ENCODE measurements around the gene HOXC12. TPM values are rescaled to one million over a fixed set of nuclear protein-coding genes. Genes with fewer than 3 reads are reported as not detected.

HOXC12 gene
- total RNA-seq, 1 donor from 2014 or later = not detected

GRCh38 chr12:53958128-53958527 is 3.4 kb downstream of the HOXC12 start:
- Histone ChIP-seq H3K27ac (no peak overlapping the region), H3K27me3 (peaks cover 100% of the 10 kb centered on the region), H3K4me3 (no peak overlapping the region), H3K4me1 (no peaks in the 10 kb centered on the region), H3K36me3 (no peaks in the 10 kb centered on the region), H3K9me3 (no peaks in the 10 kb centered on the region)
- DNase-seq (no peak), ATAC-seq (no peak)
- intact Hi-C loops (cut with DNase I) = no loop called here
- no peak for TF ChIP-seq CTCF (IDR thresholded peaks at IDR 0.05)

- DNase-seq = no peak
- no peaks in the 10 kb centered on the region for H3K9me3 ChIP-seq
- no peak overlapping the region for H3K4me3 ChIP-seq
- no peaks in the 10 kb centered on the region for H3K4me1 ChIP-seq
- H3K27ac ChIP-seq = no peak overlapping the region
- H3K36me3 ChIP-seq = no peaks in the 10 kb centered on the region
- intact Hi-C loops (cut with DNase I) = no loop called here
- ATAC-seq = no peak
- TF ChIP-seq CTCF (IDR thresholded peaks at IDR 0.05) = no peak
- peaks cover 100% of the 10 kb centered on the region for H3K27me3 ChIP-seq
Observed at GRCh38 chr12:53959314-53959713, 4.6 kb downstream of the HOXC12 start.

GRCh38 chr12:53960187-53961024 is 5.7 kb downstream of the HOXC12 start:
- Histone ChIP-seq H3K36me3 (no peaks in the 10 kb centered on the region), H3K9me3 (no peaks in the 10 kb centered on the region), H3K4me3 (no peak overlapping the region), H3K27me3 (peaks cover 100% of the 10 kb centered on the region), H3K4me1 (no peaks in the 10 kb centered on the region), H3K27ac (no peak overlapping the region)
- intact Hi-C loops (cut with DNase I) = no loop called here
- no peak for TF ChIP-seq CTCF (IDR thresholded peaks at IDR 0.05)
- DNase-seq = no peak
- no peak for ATAC-seq

GRCh38 chr12:53961025-53961761 is 6.5 kb downstream of the HOXC12 start:
- intact Hi-C loops (cut with DNase I) = no loop called here
- H3K36me3 ChIP-seq = no peaks in the 10 kb centered on the region
- ATAC-seq = no peak
- no peak for TF ChIP-seq CTCF (IDR thresholded peaks at IDR 0.05)
- H3K27me3 ChIP-seq = peaks cover 100% of the 10 kb centered on the region
- DNase-seq = no peak
- H3K4me3 ChIP-seq = no peak overlapping the region
- H3K27ac ChIP-seq = no peak overlapping the region
- no peaks in the 10 kb centered on the region for H3K9me3 ChIP-seq
- no peaks in the 10 kb centered on the region for H3K4me1 ChIP-seq

GRCh38 chr12:53963005-53963404 is 8.3 kb downstream of the HOXC12 start:
- peaks cover 100% of the 10 kb centered on the region for H3K27me3 ChIP-seq
- intact Hi-C loops (cut with DNase I) = no loop called here
- DNase-seq = no peak

More at GRCh38 chr12:53963005-53963404, 8.3 kb downstream of the HOXC12 start:
- H3K27ac ChIP-seq = no peak overlapping the region
- H3K9me3 ChIP-seq = no peaks in the 10 kb centered on the region
- no peak overlapping the region for H3K4me3 ChIP-seq
- H3K4me1 ChIP-seq = no peaks in the 10 kb centered on the region
- no peaks in the 10 kb centered on the region for H3K36me3 ChIP-seq
- ATAC-seq = no peak
- no peak for TF ChIP-seq CTCF (IDR thresholded peaks at IDR 0.05)
